ENCODE results near the gene MYO3B.

MYO3B gene

GRCh38 chr2:170177950-170178781 is at the start of gene MYO3B:
Gene MYO3B (plus strand): TSS chr2:170178147. CDS start chr2:170178288, 141 bp downstream.
- no peak within 1 kb of the TSS for H3K27ac ChIP-seq

GRCh38 chr2:170139276-170139967 is 38.5 kb upstream of the MYO3B start:
- H3K27ac ChIP-seq, result no peak overlapping the region
- TF ChIP-seq CTCF (IDR thresholded peaks at IDR 0.05) (no peak), ZFX (IDR thresholded peaks at IDR 0.05; ENCODE audit: borderline replicate concordance) (no peak)

More at GRCh38 chr2:170177950-170178781, at the start of gene MYO3B:
- TF ChIP-seq ZFX (IDR thresholded peaks at IDR 0.05; ENCODE audit: borderline replicate concordance), result no peak
- TF ChIP-seq CTCF (IDR thresholded peaks at IDR 0.05), result no peak

GRCh38 chr2:170140561-170140960 is 37.4 kb upstream of the MYO3B start:
- no peak overlapping the region for H3K27ac ChIP-seq
- TF ChIP-seq ZFX (IDR thresholded peaks at IDR 0.05; ENCODE audit: borderline replicate concordance), result no peak
- no peak for TF ChIP-seq CTCF (IDR thresholded peaks at IDR 0.05)

- TF ChIP-seq CTCF (IDR thresholded peaks at IDR 0.05) (no peak), ZFX (IDR thresholded peaks at IDR 0.05; ENCODE audit: borderline replicate concordance) (no peak)
- no peak overlapping the region for H3K27ac ChIP-seq
These were observed 36.1 kb upstream of the MYO3B start for GRCh38 chr2:170141865-170142264.

- no peak overlapping the region for H3K27ac ChIP-seq
- no peak for TF ChIP-seq CTCF (IDR thresholded peaks at IDR 0.05)
- no peak for TF ChIP-seq ZFX (IDR thresholded peaks at IDR 0.05; ENCODE audit: borderline replicate concordance)
These were observed 35.4 kb upstream of the MYO3B start for GRCh38 chr2:170142502-170142901.

GRCh38 chr2:170143045-170143717 is 34.8 kb upstream of the MYO3B start:
- H3K27ac ChIP-seq, result no peak overlapping the region
- TF ChIP-seq ZFX (IDR thresholded peaks at IDR 0.05; ENCODE audit: borderline replicate concordance), result no peak
- TF ChIP-seq CTCF (IDR thresholded peaks at IDR 0.05), result no peak
